ENCODE data around the gene MAP4K3. TPM values are rescaled to one million over a fixed set of nuclear protein-coding genes. Genes with fewer than 3 reads are reported as not detected.

MAP4K3 gene
- total and polyA plus RNA-seq, 8 donors: 8.2 to 23.1 (median 16.3) TPM

GRCh38 chr2:39475006-39475405 lies 37.9 kb upstream of the MAP4K3 start:
- FAIRE-seq: no peak
- WGBS, 2 donors: 95 to 99% methylated on average over 4 of the region's 4 CpGs

DNA sequence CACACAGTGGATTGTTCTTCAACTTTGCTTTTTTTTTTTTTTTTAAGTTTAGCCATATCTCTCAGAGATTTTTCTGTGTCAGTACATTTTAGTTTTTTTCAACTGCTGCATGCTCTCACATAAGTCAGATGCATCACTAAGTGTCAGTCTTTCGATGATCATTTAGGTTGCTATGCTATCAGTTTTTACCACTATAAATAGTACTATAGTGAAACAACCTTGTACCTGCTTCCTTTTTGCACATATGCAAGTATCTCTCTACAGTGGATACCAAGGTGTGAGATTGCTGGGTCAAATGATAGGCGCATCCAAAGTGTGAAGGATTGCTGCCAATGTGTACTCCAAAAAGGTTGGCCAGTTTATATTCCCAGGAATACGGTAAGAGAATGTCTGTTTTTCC lies 33.5 kb upstream of the MAP4K3 start:
- H3K27me3 ChIP-seq: no peaks in the 10 kb centered on the region
- FAIRE-seq (no peak), DNase-seq (no peak), ATAC-seq (no peak)
- no peak for TF ChIP-seq CTCF (IDR thresholded peaks at IDR 0.05)
- no peak overlapping the region for H3K4me3 ChIP-seq
- H3K27ac ChIP-seq: no peak overlapping the region
- 91 to 92% methylated on average over 3 of the region's 3 CpGs for WGBS, 2 donors
- H3K4me1 ChIP-seq: peaks cover 4 to 14% (median 4%) of the 10 kb centered on the region in 3 donors
- H3K9me3 ChIP-seq: no peaks in the 10 kb centered on the region
- no peaks in the 10 kb centered on the region for H3K36me3 ChIP-seq
- intact Hi-C loops (cut with DNase I): no loop called here

More at GRCh38 chr2:39475006-39475405, 37.9 kb upstream of the MAP4K3 start:
- Histone ChIP-seq H3K27ac (no peak overlapping the region), H3K4me1 (peaks cover 0 to 3% (median 0%) of the 10 kb centered on the region in 3 donors), H3K36me3 (peaks cover 0 to 2% (median 0%) of the 10 kb centered on the region in 3 donors), H3K27me3 (no peaks in the 10 kb centered on the region), H3K9me3 (no peaks in the 10 kb centered on the region), H3K4me3 (no peak overlapping the region)
- TF ChIP-seq CTCF (IDR thresholded peaks at IDR 0.05): no peak
- no peak for ATAC-seq
- intact Hi-C loops (cut with DNase I): no loop called here
- DNase-seq: no peak

DNA sequence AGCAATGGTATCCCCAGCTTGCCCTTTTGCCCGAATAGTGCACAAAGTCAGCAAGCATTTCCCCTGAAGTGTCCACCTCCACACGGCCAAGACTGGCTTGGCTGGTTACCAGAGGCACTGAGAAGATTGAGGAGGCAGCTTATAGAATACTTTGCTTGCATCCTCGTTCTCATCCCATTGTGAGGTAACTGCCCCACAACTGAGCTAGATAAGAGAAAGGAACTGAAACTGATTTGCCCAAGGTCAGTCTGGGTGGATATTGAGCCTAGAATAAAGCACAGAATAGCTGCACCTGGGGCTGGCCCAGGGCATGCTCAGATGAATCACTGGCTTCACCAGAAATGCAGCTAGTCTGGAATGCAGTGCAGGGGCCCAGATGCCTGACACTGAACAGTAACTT lies 32.7 kb upstream of the MAP4K3 start:
- Histone ChIP-seq H3K27me3 (no peaks in the 10 kb centered on the region), H3K4me3 (no peak overlapping the region), H3K4me1 (peaks cover 4 to 14% (median 4%) of the 10 kb centered on the region in 3 donors), H3K36me3 (no peaks in the 10 kb centered on the region), H3K9me3 (no peaks in the 10 kb centered on the region), H3K27ac (peak overlapping the region in 1 of 4 donors; percentile 37)
- DNase-seq (peak in 5 of 6 donors; percentile 12 to 57 (median 27)), ATAC-seq (peak; percentile 68 to 90 (median 83)), FAIRE-seq (no peak)
- TF ChIP-seq CTCF (IDR thresholded peaks at IDR 0.05): no peak
- 13 to 30% methylated on average over 3 of the region's 3 CpGs for WGBS, 2 donors
- intact Hi-C loops (cut with DNase I): no loop called here

- peaks cover 4 to 14% (median 4%) of the 10 kb centered on the region in 3 donors for H3K4me1 ChIP-seq
- FAIRE-seq: no peak
- 85% methylated on average over 4 of the region's 4 CpGs for WGBS, 2 donors
- TF ChIP-seq CTCF (IDR thresholded peaks at IDR 0.05): no peak
- H3K9me3 ChIP-seq: no peaks in the 10 kb centered on the region
- peak in 2 of 4 donors; percentile 23 to 31 for ATAC-seq
- H3K27ac ChIP-seq: peak overlapping the region in 2 of 4 donors; percentile 10 to 37
- no peak overlapping the region for H3K4me3 ChIP-seq
- no peak for DNase-seq
- no peaks in the 10 kb centered on the region for H3K27me3 ChIP-seq
- intact Hi-C loops (cut with DNase I): no loop called here
- H3K36me3 ChIP-seq: no peaks in the 10 kb centered on the region
Observed at GRCh38 chr2:39468579-39469451, 31.7 kb upstream of the MAP4K3 start.

GRCh38 chr2:39466311-39466710 lies 29.2 kb upstream of the MAP4K3 start:
- 96% methylated on average over 6 of the region's 6 CpGs for WGBS, 2 donors
- DNase-seq: no peak

More at GRCh38 chr2:39466311-39466710, 29.2 kb upstream of the MAP4K3 start:
- Histone ChIP-seq H3K4me3 (no peak overlapping the region), H3K9me3 (no peaks in the 10 kb centered on the region), H3K36me3 (no peaks in the 10 kb centered on the region), H3K27me3 (no peaks in the 10 kb centered on the region), H3K4me1 (peaks cover 4 to 14% (median 4%) of the 10 kb centered on the region in 3 donors), H3K27ac (no peak overlapping the region)
- TF ChIP-seq CTCF (IDR thresholded peaks at IDR 0.05): no peak
- no peak for ATAC-seq
- FAIRE-seq: no peak
- intact Hi-C loops (cut with DNase I): no loop called here

All from pancreas (tissue), 10 donors.